Tibial nerve (tissue), 4 donors: ENCODE results near the gene DHX8. TPM values are rescaled to one million over a fixed set of nuclear protein-coding genes. Genes with fewer than 3 reads are reported as not detected.

ENCODE experiments used
- DNase-seq, 2 donors: peaks; one replicate each; pipeline ENCODE4 v3.0.0-alpha.2; 2019; ENCODE audit warnings: low spot score in 2 of 2
- H3K27ac ChIP-seq, 4 donors: fragments of 200-600 bp; sonication (generic) in 3 of 4; one replicate each; pipeline ENCODE4 v1.5.1; 2017 to 2019; ENCODE audit warnings: mild to moderate bottlenecking in 1 of 4
- H3K27me3 ChIP-seq, 2 donors: fragments of 200-600 bp; sonication (generic) in 1 of 2; one replicate each; pipeline versions ENCODE4 v1.5.1 to v1.6.0; 2017 to 2019
- H3K36me3 ChIP-seq, 3 donors: fragments of 200-600 bp; sonication (generic); one replicate each; pipeline ENCODE4 v1.5.1; 2018 to 2019
- H3K4me1 ChIP-seq, 4 donors: fragments of 200-600 bp; sonication (generic) in 3 of 4; one replicate each; pipeline ENCODE4 v1.5.1; 2017 to 2019
- H3K4me3 ChIP-seq, 4 donors: fragments of 200-600 bp; sonication (generic) in 3 of 4; one replicate each; pipeline ENCODE4 v1.5.1; 2017 to 2019; ENCODE audit warnings: mild to moderate bottlenecking in 1 of 4, moderate library complexity in 1 of 4
- H3K9me3 ChIP-seq, 4 donors: fragments of 200-600 bp; sonication (generic) in 3 of 4; one replicate each; pipeline ENCODE4 v1.5.1; 2017 to 2019
- CTCF ChIP-seq, 5 experiments: fragments of 200-600 bp in 3 of 5; fragments of 450-650 bp in 2 of 5; sonication (generic) in 3 of 5; IDR thresholded peaks; one replicate each; pipeline ENCODE4 v1.5.1; 2016 to 2019; ENCODE audit warnings: antibody characterized with exemption in 5 of 5, mild to moderate bottlenecking in 3 of 5, moderate library complexity in 2 of 5
- EP300 ChIP-seq, 2 donors: sonication (generic); formaldehyde crosslinking; IDR thresholded peaks; one replicate each; pipeline ENCODE4 v1.6.1; 2017; ENCODE audit warnings: antibody characterized with exemption in 2 of 2, mild to moderate bottlenecking in 1 of 2
- POLR2A ChIP-seq, 2 donors: fragments of 450-650 bp; IDR thresholded peaks; one replicate each; pipeline ENCODE4 v1.6.1; 2017; ENCODE audit warnings: antibody characterized with exemption in 2 of 2, mild to moderate bottlenecking in 2 of 2, moderate library complexity in 2 of 2
- WGBS, 2 donors: methylation state at CpG; one replicate each; pipeline ENCODE4 v1.1.5; 2018; 5-methylcytosine and 5-hydroxymethylcytosine counted together
- total RNA-seq, 4 donors: library from RNA; depleted of rRNA; stranded (reverse); fragments of >200 nt; gene quantifications; one replicate each; pipeline ENCODE4 v1.1.0, GENCODE V29; 2016

Gene DHX8
- total RNA-seq, 4 donors from 2014 or later, result 35.2 to 57.9 (median 40.7) TPM

- H3K27me3 ChIP-seq, result peaks cover 0 to 30% of the 10 kb centered on the region in 2 donors
- 0% methylated on average over 5 of the region's 21 CpGs; no CpG with 5 or more reads in 1 of the 2 donors for WGBS, 2 donors
- no peak for TF ChIP-seq CTCF (IDR thresholded peaks at IDR 0.05)
- DNase-seq, result no peak
- H3K4me1 ChIP-seq, result peaks cover 0 to 35% (median 18%) of the 10 kb centered on the region in 4 donors
- peak overlapping the region; percentile 31 to 67 (median 54) for H3K4me3 ChIP-seq
- H3K27ac ChIP-seq, result peak overlapping the region in 2 of 4 donors; percentile 18 to 64
- no peaks in the 10 kb centered on the region for H3K36me3 ChIP-seq
- H3K9me3 ChIP-seq, result no peaks in the 10 kb centered on the region
Measured at GRCh38 chr17:43545383-43545632, 61.5 kb downstream of the DHX8 start.

- no peaks in the 10 kb centered on the region for H3K36me3 ChIP-seq
- H3K4me1 ChIP-seq, result peaks cover 0 to 35% (median 18%) of the 10 kb centered on the region in 4 donors
- H3K9me3 ChIP-seq, result no peaks in the 10 kb centered on the region
- peak within 1 kb of the TSS in 2 of 4 donors; percentile 18 to 64 for H3K27ac ChIP-seq
- peaks cover 0 to 30% of the 10 kb centered on the region in 2 donors for H3K27me3 ChIP-seq
- DNase-seq, result peak; percentile 83 to 88
- 0 to 1% methylated on average over 45 to 46 of the region's 46 CpGs for WGBS, 2 donors
- TF ChIP-seq EP300 (IDR thresholded peaks at IDR 0.05), result no peak
- TF ChIP-seq POLR2A (IDR thresholded peaks at IDR 0.05), result no peak
- no peak for TF ChIP-seq CTCF (IDR thresholded peaks at IDR 0.05)
- peak within 1 kb of the TSS; percentile 31 to 67 (median 54) for H3K4me3 ChIP-seq
Measured at GRCh38 chr17:43546319-43547188, 62.8 kb downstream of the DHX8 start, which contains the start of gene ETV4. Gene ETV4 (minus strand): TSS chr17:43546340. CDS start chr17:43545617, 723 bp downstream.

GRCh38 chr17:43547189-43547550 is 63.4 kb downstream of the DHX8 start:
- TF ChIP-seq EP300 (IDR thresholded peaks at IDR 0.05) (no peak), POLR2A (IDR thresholded peaks at IDR 0.05) (no peak), CTCF (IDR thresholded peaks at IDR 0.05) (no peak)
- WGBS, 2 donors, result 77 to 88% methylated on average over 2 of the region's 2 CpGs
- Histone ChIP-seq H3K9me3 (no peaks in the 10 kb centered on the region), H3K4me1 (peaks cover 0 to 35% (median 18%) of the 10 kb centered on the region in 4 donors), H3K36me3 (no peaks in the 10 kb centered on the region), H3K4me3 (no peak overlapping the region), H3K27me3 (peaks cover 0 to 30% of the 10 kb centered on the region in 2 donors), H3K27ac (no peak overlapping the region)
- no peak for DNase-seq

GRCh38 chr17:43547659-43548256 is 64.0 kb downstream of the DHX8 start:
- H3K4me3 ChIP-seq, result no peak overlapping the region
- no peak overlapping the region for H3K27ac ChIP-seq
- H3K4me1 ChIP-seq, result peaks cover 0 to 35% (median 18%) of the 10 kb centered on the region in 4 donors
- H3K36me3 ChIP-seq, result no peaks in the 10 kb centered on the region
- TF ChIP-seq POLR2A (IDR thresholded peaks at IDR 0.05) (no peak), CTCF (IDR thresholded peaks at IDR 0.05) (no peak), EP300 (IDR thresholded peaks at IDR 0.05) (no peak)
- H3K27me3 ChIP-seq, result peaks cover 0 to 30% of the 10 kb centered on the region in 2 donors
- H3K9me3 ChIP-seq, result no peaks in the 10 kb centered on the region
- DNase-seq, result no peak
